ENCODE results near the gene HECW1. TPM values are rescaled to one million over a fixed set of nuclear protein-coding genes. Genes with fewer than 3 reads are reported as not detected.
A peak's percentile ranks its signal among the peaks of the same experiment; 100 is the strongest.
"Not testable (repeated sequence)": the region's sequence is repeated elsewhere in the genome, so short reads cannot be mapped to it uniquely, and the experiment has no call there.

HECW1 gene
- total RNA-seq, 1 donor from 2014 or later = 0.51 TPM

GRCh38 chr7:43208242-43208641, 95.8 kb downstream of the HECW1 start:
- no peak for DNase-seq

- DNase-seq = not testable (repeated sequence)
Observed at GRCh38 chr7:43210539-43210938, 98.1 kb downstream of the HECW1 start.

DNA sequence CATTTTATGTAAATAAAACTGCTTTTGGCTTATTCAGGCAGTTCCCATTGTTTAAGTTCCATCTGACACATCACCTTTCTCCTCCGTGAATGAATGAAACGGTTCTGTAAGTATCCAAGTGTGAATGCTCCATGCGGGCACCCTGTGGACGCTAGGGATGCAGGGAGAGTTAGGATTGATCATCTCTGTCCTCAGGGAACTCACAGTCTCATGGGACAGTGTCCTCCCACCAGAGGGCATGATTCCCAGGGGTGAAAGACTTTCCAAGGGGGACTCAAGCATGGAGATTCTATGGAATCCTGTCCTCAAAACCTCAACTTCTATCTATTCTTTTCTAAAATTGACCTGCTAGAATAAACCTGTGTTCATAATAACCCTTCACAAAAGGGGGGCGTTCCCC, 98.8 kb downstream of the HECW1 start:
- DNase-seq = no peak

DNA sequence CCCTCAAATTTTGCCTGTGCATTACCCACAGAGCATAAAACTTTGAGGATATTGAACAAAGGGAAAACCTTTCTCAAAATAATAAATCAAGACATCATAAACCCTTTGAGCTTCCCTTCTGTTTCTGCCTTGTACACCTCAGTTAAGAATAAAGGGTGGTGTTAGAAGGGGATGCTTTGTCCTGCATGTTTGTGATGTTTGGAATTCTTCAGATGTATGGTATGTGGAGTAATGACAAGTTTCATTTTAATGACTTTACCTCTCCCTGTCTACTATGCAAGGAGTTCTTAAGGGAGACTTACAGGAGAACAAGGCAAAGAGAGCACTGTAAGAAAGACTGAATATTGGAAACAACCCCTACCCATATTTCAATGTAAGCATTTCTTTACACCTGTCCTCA, 99.2 kb downstream of the HECW1 start:
- no peak for DNase-seq

- DNase-seq = no peak
Observed at GRCh38 chr7:43212921-43213320, 100.5 kb downstream of the HECW1 start.

DNA sequence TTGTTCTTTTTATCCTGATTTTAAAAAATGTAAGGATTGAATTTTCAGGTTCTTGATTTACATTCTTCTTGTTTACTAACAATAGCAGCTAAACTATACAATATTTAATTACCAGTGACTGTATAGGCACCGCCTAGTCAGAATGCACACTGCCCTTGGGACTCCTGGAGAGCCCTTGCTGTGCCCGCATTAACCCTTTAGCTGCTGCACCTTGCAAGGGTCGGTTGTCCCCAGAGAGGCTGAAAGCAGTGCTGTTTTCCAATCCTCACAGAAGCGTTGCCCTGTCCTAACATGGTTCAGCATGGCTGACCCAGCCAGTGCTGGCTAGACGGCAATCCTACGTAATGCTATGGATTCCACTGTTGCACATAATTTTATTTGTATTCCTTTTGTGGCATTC, 102.6 kb downstream of the HECW1 start:
- DNase-seq = no peak

DNA sequence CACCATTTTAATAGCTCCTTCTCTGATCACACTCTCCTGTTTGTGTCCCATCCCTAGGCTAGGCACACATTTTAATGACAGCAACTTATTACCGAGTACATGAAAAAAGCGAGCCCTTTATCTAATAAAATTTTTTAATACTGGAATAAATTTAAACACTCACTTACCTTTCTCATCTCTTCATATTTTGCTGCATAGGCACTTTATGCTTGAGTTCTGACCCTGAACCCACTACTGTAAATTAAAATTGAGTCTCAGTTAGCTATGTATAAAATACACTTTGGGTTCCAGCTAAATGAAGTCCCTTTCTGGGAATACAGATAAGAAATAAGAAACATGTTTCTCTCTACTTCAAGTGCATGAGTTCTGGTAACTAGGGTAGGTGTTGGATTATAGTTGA, 104.6 kb downstream of the HECW1 start:
- no peak for DNase-seq

GRCh38 chr7:43218901-43219300, 106.5 kb downstream of the HECW1 start:
- DNase-seq = not testable (repeated sequence)

- DNase-seq = no peak
Observed at GRCh38 chr7:43220250-43220649, 107.8 kb downstream of the HECW1 start.

GRCh38 chr7:43220742-43221141, 108.3 kb downstream of the HECW1 start:
- DNase-seq = no peak

GRCh38 chr7:43229801-43230200, 117.4 kb downstream of the HECW1 start:
- DNase-seq = no peak

DNA sequence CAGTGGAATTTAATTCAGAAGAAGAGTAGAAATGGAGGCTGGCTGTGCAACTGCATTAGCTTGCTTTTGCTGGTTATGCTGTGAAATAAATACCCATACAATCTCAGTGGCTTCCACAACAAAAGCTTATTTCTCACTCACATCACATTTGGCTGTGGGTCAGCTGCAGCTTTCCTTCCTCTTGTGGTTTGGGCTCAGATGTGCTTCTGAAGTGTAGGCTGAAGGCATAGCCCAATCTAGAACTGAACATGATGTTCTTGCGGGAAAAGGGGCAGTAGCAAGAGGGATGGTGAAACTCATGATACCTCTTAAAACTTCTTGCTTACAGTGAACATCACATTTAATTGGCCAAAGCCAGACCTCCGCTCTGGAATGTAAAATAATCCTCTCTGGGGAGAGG, 119.9 kb downstream of the HECW1 start:
- no peak for DNase-seq

- DNase-seq = no peak
Observed at GRCh38 chr7:43234073-43234472, 121.6 kb downstream of the HECW1 start.

GRCh38 chr7:43234968-43235367, 122.5 kb downstream of the HECW1 start:
- no peak for DNase-seq

- DNase-seq = peak; percentile 22
Observed at GRCh38 chr7:43240565-43240964, 128.1 kb downstream of the HECW1 start.

DNA sequence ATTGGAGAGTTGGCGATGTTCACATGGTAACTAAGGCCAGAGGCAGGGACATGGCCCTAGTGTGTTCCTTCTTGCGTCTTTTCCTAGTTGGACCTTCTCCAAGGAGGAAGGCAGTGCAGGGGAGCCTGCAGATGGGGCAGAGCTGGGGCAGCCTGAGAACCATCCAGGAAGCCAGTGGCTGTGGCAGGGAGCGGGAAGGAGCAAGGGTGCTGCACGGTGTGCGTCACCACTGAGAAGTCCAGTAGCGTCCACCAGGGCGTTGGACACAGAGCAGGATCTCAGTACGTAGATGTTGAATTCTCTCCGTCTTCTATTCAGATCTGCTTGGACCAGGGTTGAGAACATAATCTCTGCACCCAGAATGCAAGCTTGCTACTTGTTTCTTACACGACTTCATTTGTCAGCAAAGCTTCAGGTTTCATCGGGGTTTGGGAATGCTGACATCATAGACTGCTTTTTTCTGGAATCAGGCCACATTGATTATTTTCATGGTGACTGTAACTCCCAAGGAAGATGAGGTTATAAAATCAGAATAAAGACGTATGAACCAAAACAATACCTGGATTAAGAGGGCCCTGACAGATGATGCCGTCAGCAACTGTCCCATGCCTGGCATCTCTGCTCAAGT, 130.3 kb downstream of the HECW1 start:
- no peak for DNase-seq

GRCh38 chr7:43244232-43244631, 131.8 kb downstream of the HECW1 start:
- DNase-seq = no peak

DNA sequence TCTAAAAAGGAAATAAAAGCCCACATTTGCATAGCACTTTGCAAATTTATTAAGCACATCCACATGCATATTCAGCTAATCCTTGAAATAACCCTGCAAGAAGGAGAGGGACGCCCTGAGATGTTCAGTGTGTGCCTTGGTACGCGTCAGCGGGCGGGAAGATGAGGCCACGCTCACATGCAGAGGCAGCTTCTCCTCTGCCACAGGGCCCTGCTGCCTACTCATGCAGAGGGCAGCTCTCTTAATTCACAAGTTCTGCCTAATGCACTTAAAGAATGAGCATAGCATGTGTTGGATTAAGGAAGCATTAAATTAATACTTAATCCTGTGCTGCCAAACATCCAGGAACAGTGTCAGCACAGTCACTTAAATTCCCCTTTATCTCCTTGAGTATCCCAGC, 132.3 kb downstream of the HECW1 start:
- no peak for DNase-seq

DNA sequence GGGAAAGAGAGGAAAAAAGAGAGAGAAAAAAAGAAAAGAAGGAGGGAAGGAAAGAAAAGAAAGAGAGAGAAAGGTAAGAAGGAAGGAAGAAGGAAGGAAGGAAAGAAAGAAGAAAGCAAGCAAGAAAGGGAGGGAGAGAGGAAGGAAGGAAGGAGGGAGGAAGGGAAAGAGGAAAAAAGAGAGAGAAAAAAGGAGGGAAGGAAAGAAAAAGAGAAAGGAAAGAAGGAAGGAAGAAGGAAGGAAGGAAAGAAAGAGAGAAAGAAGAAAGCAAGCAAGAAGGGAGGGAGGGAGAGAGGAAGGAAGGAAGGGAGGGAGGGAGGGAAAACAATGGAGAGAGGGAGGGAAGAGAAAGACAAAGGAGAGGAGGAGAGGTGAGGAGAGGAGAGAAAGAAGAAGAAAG, 135.3 kb downstream of the HECW1 start:
- no peak for DNase-seq

DNA sequence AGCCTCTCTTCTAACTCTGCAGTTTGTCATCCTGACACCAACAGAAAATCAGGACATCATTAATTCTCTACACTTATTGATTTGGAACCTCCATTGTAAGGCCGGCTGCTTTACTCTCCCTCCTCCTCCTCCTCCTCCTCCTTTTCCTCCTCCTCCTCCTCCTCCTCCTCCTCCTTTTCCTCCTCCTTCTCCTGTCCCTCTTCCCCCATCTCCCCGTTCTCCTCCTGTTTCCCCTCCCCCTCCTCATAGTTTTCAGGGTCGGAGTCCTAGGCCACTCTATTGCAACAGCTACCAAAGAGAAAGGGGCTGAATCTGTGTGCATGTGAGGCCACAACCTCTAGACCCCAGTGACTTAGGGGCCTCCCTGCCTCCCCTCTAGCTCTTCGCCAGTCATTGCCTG, 136.1 kb downstream of the HECW1 start:
- DNase-seq = no peak

DNA sequence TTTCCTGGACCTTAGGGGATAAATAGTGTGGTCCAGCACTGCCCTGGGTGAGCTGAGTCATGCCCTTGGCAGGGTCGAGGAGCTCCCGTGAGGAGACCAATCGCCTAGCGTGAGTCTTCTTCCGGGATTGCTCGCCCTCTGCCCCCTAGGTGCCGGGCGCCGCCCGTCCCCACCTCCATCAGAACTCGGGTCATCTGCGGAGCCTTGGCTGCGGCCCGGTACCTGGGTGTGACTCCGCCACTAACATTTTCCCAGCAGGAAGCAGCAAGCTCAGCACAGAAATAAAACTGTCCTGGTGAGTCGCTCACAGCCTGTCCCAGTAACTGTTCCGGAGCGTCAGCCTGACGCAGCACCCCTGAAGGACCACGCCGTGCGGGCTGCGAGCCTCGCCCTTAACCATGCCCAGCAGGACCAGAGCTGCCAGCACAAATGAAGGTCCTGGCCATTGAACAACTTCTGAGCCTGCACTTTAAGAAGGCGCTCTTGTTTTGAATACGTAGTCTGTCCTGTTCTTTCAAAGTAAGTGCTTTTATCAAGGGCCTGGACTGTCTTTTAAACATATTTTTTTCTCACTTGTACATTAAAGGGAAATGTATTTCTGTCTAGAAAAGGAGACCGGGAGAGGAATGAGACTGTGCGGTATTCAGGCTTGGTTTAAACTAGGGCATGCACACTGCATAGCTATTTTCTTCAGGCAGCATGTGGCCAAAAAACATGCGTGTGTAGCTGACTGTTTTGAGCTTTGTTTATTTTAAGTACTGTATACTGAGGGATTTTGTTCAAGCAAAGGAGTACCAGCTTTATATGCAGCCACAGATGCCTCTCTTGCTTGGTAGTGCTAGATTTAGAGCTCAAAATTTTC, 136.7 kb downstream of the HECW1 start:
- DNase-seq = peak; percentile 18

- no peak for DNase-seq
Observed at GRCh38 chr7:43249823-43250145, 137.3 kb downstream of the HECW1 start.

GRCh38 chr7:43260980-43261878, 148.8 kb downstream of the HECW1 start:
- peak; percentile 87 for DNase-seq
